ENCODE measurements around the gene MIDN.

MIDN gene

DNA sequence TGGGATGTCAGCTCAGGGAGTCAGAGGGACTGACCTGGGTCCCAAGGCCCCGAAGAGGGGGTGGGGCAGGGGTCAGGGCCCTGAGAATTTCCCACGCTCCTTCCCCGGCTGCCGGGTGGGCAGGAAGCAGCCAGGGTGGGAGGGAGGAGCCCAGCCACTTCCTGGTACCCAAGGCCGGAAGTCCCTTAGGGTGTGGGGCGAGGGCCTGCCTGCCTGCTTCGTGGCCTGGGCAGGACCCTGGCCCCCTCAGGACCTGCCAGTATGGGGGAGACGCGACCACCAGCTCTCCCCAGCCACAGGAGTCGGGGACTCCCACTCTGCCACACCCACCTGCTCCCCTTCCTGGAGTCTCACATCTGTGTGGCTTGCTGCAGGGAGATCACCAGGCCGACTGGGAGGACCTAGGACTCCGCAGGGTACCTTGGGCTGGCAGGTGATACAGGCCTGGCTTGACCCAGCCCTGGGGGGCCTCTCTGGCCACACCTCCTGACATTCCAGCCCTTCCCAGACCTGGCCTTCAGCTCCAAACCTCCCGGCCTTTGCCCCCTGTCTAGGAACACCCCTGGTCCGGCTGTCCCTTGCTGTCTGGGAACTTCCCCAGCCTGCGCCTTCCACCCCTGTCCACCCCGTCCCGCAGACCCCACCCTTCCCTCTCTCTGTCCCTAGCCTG is 11.0 kb downstream of the MIDN start:
- peak; percentile 96 for TF ChIP-seq POLR2AphosphoS5 (IDR thresholded peaks at IDR 0.05; ENCODE audit: low read depth, low read length)
- TF ChIP-seq TAF1 (IDR thresholded peaks at IDR 0.05; ENCODE audit: borderline replicate concordance, low read depth, low read length), result no peak
- TF ChIP-seq POLR2A (IDR thresholded peaks at IDR 0.05; ENCODE audit: low read depth, low read length), result peak; percentile 92
- peak; percentile 81 for DNase-seq (ENCODE audit: insufficient read length)
- peak; percentile 92 for FAIRE-seq

DNA sequence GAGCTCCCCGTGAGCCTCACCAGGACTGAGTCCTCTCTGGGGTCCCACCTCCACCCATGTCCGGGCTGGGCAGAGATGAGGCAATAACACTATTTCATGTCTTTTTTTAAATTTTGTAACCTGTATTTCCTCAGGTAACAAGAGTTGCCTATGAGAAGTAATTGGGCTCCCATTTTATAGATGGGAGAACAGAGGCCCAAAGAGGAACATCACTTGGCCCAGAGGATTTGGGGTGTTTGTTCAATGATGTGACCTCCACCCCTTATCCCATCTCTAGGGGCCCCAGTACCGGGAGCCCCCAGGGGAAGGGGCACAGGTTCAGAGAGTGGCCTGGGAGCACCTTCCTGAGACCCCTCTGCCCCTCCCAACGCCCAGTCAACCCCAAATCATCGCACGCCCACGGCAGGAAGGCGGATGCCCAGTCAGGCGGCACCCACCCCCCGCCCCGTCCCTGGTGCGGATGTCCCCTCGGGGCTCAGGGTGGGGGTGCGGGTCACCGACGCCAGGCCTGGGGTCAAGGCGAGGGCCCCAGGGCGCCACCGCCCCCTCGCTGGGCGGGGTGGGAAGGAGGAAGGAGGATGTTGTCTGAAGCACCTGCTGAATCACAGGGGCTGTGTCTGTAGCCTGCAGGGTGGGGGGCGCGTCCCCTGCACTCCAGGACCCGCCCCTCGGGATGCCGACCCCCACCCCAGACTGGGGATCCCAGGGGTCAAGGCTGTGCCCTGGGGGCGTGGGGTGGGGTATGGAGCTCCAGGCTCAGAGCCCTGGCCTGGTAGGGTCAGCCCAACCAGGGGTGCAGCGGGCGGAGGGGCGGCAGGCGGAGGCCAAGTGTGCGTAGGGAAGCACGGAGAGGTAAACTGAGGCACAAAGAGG is 11.7 kb downstream of the MIDN start:
- no peak for FAIRE-seq
- TF ChIP-seq POLR2A (IDR thresholded peaks at IDR 0.05; ENCODE audit: low read depth, low read length) (no peak), TAF1 (IDR thresholded peaks at IDR 0.05; ENCODE audit: borderline replicate concordance, low read depth, low read length) (no peak), POLR2AphosphoS5 (IDR thresholded peaks at IDR 0.05; ENCODE audit: low read depth, low read length) (no peak)

DNA sequence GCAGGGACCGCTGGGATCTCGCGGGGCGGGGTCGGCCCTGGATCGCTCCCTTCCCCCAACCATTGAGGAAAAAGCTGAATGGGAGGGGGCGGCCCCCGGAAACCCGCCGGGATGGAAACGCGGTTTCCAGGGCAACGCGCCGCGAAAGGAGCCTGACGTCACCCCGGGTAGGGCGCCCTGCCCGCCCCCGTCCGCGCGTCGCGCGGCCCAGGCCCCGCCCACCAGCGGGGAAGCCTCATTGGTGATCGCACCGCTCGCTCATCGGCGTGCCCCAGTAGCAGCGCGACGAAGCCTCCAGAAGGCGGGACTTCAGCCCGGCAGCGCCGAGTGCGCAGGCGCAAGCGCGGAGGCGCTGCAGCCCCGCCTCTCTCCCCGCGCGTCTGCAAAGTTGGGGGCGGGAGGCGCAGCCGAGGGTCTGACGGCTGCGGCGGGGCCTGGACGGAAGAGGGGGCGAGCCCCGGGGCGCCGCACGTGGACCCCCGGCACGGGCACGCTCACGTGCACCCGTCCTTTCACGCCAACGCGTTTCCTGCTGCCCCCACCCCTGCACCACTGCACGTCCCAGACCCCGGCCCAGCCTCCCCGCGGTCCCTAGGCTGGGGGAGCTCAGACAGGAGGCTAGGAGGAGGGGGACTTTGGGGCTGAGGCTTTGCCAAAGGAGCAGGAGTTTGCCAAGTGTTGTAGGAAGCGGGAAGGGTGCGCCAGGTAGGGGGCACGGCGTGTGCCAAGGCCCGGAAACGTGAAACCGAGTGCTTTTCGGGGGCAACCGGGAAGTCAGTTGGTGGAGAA is 12.6 kb downstream of the MIDN start:
- FAIRE-seq (peak; percentile 97), DNase-seq (ENCODE audit: insufficient read length) (peak; percentile 98)
- no peak for TF ChIP-seq POLR2AphosphoS5 (IDR thresholded peaks at IDR 0.05; ENCODE audit: low read depth, low read length)
- 0 out of 2 replicates have a peak, but pooled peaks have one; percentile 21 for TF ChIP-seq TAF1 (IDR thresholded peaks at IDR 0.05; ENCODE audit: borderline replicate concordance, low read depth, low read length)

More for the DNA sequence above, 11.7 kb downstream of the MIDN start:
- no peak for DNase-seq (ENCODE audit: insufficient read length)

DNA sequence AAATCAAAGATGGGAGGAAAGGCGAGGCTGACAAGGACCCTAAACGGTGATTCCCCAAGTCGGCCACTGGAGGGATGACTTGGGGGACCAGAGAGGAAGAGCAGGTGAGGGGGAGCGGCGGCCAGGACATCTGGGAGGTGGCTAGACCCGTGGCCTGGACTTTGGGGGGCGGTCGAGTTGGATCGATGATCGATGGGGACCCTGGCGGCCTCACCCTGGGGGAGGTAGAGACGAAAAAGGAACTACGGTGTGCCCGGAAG is 13.1 kb downstream of the MIDN start:
- DNase-seq (ENCODE audit: insufficient read length) (no peak), FAIRE-seq (no peak)
- TF ChIP-seq POLR2AphosphoS5 (IDR thresholded peaks at IDR 0.05; ENCODE audit: low read depth, low read length), result no peak
- TF ChIP-seq TAF1 (IDR thresholded peaks at IDR 0.05; ENCODE audit: borderline replicate concordance, low read depth, low read length), result no peak
- TF ChIP-seq POLR2A (IDR thresholded peaks at IDR 0.05; ENCODE audit: low read depth, low read length), result no peak

DNA sequence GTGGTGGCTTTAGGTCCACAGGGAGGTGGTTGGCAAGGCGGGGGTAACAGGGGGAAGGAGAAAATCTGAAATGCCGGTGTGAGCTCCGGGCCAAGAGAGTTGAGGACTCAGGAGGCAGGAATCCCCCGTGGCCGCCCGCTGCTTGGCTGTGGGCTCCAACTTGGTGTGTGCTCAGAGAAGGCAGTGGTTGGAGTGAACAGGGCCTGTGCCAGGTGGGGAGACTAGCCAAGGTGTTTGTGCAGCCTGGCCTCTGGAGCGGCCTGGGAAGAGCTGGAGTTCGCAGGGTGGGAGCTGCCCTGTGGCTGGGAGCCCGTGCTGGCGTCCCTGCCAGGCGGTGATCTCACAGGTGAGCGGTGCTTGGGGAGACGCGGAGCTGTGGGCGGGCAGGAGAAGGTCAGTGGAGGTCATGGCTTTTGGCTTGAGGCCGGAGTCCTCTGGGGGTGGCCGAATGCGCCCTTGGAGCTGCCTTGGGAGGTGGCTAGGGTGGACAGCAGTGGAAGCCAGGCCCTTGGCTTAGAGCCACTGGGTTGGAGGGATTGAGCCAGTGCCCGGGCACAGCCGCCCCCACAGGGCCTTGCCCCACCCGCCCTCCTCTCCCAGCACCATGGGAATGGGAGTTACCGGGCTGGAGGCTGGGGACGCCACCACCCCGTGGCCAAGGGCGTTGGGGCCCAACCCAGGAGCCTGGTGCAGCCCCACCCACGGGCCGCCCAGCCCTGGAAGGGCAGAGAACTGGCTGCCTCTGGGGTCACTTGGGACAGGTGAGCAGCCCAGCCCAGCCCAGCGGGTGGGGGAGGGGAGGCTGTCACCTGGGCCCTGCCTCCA is 13.6 kb downstream of the MIDN start:
- no peak for DNase-seq (ENCODE audit: insufficient read length)
- peak; percentile 70 for FAIRE-seq
- TF ChIP-seq TAF1 (IDR thresholded peaks at IDR 0.05; ENCODE audit: borderline replicate concordance, low read depth, low read length) (no peak), POLR2AphosphoS5 (IDR thresholded peaks at IDR 0.05; ENCODE audit: low read depth, low read length) (no peak), POLR2A (IDR thresholded peaks at IDR 0.05; ENCODE audit: low read depth, low read length) (no peak)

DNA sequence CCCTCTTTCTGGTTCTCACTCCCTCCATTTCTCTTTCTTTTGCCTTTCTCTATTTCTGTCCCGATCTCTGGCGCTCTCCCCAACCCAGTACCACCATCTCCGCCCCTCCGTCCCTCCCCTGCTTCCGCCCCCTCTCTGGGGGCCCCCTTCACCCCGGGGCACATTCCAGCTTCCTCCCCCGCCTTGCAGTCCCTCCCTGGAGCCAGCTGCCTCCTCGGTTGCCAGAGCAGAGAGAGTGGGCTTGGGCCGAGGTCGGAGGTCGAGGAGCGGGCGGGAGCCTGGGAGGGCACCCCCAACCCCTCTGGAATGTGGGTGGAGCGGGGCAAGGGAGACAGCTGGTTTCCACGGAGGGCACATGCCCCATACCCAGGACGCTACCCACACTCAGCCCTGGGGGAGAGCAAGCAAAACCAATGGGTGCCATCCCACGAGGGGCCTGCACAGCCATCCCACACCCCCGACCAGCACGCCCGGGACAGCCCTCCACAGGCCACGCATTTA is 14.3 kb downstream of the MIDN start:
- DNase-seq (ENCODE audit: insufficient read length) (no peak), FAIRE-seq (peak; percentile 36)
- TF ChIP-seq POLR2A (IDR thresholded peaks at IDR 0.05; ENCODE audit: low read depth, low read length) (no peak), POLR2AphosphoS5 (IDR thresholded peaks at IDR 0.05; ENCODE audit: low read depth, low read length) (no peak), TAF1 (IDR thresholded peaks at IDR 0.05; ENCODE audit: borderline replicate concordance, low read depth, low read length) (no peak)

DNA sequence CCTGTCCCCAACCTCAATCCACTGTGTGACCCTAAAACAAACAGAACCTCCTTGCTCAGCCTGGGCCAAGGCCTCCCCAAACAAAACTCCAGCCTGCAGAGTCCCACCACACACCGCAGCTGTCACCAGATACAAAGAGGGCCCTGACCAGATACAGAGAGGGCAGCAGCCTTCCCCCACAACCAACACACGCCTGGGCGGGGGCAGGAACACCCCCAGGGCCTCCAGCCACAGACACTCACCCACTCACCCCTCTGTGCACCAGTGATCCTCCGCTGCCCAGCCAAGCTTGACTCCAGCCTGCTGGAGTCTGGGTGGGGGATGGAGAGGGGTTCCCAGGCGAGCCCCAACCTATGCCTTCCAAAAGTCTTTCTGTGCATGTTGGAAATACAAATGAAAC is 14.8 kb downstream of the MIDN start:
- no peak for FAIRE-seq
- no peak for DNase-seq (ENCODE audit: insufficient read length)
- TF ChIP-seq TAF1 (IDR thresholded peaks at IDR 0.05; ENCODE audit: borderline replicate concordance, low read depth, low read length) (no peak), POLR2AphosphoS5 (IDR thresholded peaks at IDR 0.05; ENCODE audit: low read depth, low read length) (no peak), POLR2A (IDR thresholded peaks at IDR 0.05; ENCODE audit: low read depth, low read length) (no peak)

DNA sequence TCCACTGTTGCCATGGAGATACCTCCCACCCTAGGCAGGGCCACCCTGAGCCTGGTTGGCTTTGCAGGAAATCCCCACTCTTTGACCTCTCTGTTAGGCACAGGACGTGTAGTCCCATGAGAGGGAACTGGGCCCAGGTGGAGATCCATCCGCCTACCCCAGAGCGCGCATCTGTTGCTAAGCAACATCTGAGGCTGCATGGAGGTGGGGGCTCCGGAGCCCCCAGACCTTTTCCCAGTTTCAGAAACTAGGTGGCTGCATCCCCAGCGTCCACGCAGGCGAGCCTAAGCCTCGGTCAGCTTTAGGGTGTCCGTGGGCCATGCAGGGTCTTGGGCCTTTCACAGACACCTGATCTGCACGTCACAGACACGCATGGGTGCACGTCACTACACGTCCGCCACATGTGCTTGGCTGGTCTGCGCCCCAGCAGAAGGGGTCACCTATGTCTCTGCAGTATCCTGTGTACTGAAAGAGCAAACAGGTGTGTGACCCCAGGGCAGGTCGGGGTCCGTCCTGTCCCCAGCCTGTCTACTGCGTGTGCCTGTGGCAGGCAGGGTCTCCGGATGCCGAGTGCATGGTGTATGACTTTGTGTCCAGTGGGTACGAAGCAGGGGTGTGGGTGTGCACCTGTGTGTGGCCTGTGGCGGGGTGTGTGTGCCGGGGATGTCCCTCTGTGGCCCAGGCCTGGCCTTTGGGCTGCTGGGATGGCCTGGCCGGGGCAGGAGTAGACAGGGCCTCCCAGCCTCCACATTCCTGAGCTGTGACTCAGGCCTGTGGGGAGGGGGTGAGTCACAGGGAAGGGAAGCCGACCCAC is 16.6 kb downstream of the MIDN start:
- no peak for TF ChIP-seq POLR2AphosphoS5 (IDR thresholded peaks at IDR 0.05; ENCODE audit: low read depth, low read length)
- TF ChIP-seq POLR2A (IDR thresholded peaks at IDR 0.05; ENCODE audit: low read depth, low read length), result no peak
- TF ChIP-seq TAF1 (IDR thresholded peaks at IDR 0.05; ENCODE audit: borderline replicate concordance, low read depth, low read length), result no peak
- no peak for DNase-seq (ENCODE audit: insufficient read length)
- FAIRE-seq, result peak; percentile 82

DNA sequence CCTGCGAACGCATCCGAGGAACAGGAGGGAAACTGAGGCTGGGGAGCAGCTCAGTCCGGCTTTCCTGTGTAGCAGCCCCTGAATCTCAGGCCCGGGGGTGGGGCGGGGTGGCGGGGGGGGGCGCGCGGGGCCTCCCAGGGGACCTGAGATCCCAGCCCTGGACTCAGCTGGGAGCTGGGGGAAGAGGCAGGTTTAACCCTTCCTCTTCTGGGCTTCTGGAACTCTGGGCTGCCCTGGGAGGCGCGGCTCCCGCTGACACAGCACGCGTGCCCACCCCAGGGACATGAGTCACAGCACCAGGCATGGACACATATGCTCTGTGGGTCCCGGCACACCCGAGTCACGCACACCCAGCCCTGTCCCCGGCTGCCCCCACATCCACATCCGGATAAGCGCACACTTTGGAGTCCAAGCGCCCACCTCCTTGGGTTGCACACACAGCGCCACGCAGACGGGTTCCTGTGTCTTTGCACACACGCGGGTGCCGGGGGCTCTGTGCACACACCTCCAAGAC is 17.3 kb downstream of the MIDN start:
- DNase-seq (ENCODE audit: insufficient read length), result no peak
- TF ChIP-seq POLR2AphosphoS5 (IDR thresholded peaks at IDR 0.05; ENCODE audit: low read depth, low read length), result no peak
- no peak for FAIRE-seq

All from GM12892 (cell line).